HK-2 (cell line): Measurements from ENCODE around the gene ACSBG1.

ENCODE experiments used
- DNase-seq: peaks from one replicate; pipeline ENCODE4 v3.0.0-alpha.2; 2018; ENCODE audit not compliant: unreplicated experiment

The ACSBG1 gene

DNA sequence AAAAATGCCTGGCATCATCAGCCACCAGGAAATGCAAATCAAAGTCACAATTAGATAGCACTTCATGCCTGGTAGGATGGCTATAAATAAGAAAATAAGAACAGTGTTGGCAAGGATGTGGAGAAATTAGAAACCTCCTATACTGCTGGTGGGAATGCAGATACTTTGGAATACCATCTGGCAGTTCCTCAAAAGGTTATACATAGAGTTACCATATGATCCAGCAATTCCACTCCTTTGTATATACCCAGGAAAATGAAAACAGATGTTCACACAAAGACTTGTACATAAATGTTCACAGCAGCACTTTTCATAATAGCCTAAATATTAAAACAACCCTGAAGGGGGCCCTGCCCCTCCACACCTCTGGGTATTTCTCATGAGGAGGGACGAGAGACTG is 13.7 kb downstream of the ACSBG1 start:
- no peak for DNase-seq

DNA sequence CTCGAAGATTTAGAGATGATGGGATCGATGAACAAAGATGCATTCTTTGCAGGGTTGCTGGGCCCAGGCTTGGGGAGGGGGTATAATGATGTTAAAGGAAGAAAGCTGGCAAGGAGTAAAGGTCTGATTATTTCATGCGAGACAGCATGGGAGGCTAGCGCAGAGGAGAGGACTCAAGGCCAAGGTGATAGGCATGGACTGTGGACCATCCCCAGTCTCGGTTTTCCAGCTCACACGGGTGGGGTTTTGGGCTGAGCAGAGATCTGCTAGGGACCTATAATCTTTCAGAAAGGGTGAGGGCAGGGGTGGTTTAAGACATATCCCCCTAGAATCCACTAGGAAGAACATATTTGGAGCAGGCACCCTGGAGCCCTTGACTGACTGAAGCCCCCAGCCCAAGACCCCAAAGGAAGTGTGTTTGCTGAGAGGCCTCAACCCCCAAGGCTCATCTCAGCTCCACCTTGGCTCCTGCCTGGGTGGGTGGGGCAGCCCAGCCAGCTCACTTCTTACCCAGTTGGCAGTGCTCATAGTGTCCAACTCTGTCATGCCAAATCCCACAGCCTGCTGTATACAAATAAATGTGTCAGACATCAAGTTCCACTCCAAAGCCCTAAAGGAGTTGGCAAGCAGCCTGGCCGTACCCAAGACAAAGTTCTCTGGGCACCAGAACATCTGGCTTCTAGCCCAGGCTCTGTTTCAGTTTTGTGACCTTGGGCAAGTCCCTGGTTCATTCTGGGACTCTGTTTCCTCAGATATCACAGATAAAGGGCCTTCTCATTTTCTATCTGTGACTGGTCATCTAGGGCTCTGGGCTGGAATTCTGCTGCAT is 17.9 kb downstream of the ACSBG1 start:
- DNase-seq = no peak

- no peak for DNase-seq
Measured at GRCh38 chr15:78213956-78214355, 20.4 kb downstream of the ACSBG1 start.

- DNase-seq = no peak
Measured at GRCh38 chr15:78213425-78213750, 21.0 kb downstream of the ACSBG1 start.

DNA sequence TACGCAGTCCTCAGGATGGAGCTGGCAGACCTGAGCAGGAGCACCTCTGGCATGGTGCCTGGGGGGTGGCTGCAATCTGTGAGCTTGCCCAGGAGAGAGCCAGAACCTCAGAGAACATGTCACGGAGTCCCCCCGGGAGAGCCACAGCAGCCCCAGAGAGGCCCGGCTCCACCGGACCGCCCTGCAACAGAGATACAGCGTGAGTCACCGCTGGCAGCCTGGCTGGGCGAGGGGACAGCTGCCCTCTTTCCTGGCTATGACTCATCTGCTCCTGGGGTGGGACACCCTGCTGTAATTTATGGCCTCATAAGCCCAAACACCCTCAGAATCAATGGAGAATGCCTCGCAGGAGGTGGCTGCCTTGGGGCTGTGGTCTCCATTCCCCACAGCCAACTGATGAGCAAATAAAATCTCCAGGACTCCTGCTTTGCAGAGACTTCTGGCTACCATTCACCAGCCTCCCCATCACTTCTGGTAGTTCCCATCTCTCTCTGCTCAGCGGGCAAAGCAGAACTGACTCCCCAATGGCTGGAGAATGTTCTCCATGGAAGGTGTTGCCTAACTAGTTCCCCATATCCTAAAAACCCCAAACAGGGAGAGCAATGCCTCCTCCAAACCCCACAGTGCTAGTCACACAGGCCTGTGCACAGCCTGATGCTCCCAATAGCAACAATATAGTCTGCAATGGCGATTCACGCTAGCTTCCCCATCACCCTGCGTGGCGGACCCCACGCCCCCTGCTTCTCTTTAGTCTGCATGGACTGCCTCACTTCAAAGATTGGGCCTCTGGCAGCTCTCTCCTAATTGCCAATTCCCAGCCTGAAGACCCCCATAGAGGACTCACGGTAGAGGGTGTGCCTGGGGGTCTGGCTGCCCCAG is 21.6 kb downstream of the ACSBG1 start:
- DNase-seq = peak; percentile 44

DNA sequence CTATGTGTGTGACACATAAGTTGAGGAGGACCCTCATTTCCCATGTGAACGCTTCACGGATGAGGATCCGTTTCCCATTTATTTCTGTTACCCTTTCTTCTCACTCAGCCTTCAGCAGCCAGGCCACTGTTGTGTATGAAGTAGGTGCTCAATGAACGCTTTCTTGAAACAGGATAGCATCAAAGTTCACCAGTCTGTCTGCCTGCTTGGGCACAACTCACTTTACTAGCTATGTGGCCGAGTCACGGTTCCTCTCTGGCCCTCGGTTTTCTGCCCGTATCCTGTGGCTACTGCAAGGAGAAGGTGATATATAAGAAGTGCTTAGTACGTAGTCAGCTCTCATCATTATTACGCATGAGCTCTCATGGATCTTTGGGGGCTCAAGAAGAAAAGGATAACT is 22.4 kb downstream of the ACSBG1 start:
- no peak for DNase-seq

- DNase-seq = no peak
Measured at GRCh38 chr15:78211189-78211921, 23.0 kb downstream of the ACSBG1 start.

- DNase-seq = no peak
Measured at GRCh38 chr15:78210349-78210717, 24.0 kb downstream of the ACSBG1 start.

DNA sequence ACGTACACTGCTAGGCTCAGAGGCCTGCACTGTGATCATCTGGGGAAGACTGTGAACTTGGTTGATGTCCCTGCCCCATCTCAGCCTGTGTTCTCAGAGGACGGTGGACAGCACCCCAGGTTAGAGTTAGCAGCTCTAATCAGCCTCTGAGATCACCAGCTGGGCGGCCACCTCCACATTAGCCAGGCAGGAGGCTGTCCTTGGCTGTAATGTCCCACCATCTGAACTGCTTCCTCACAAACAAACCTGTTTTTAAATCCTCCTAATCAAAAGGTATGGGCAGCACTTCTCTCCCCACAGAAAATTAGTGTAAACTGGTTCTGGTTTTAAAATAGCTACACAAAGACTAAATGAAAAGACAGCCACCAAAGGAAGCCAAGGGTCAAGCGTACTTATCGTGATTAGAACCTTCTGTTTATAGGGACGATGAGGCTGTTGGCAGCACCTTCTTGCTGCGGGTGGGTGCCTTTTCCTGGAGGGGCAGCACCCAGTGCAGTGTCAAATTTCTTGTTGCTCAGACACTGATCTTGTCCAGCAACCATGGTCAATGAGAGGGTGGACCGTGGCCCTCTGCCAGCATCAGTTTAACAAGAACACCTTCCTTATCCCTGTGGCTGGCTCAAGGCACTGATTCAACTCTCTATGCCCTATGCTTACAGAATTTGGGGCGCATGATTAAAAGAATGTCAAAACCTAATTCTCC is 24.6 kb downstream of the ACSBG1 start:
- no peak for DNase-seq

DNA sequence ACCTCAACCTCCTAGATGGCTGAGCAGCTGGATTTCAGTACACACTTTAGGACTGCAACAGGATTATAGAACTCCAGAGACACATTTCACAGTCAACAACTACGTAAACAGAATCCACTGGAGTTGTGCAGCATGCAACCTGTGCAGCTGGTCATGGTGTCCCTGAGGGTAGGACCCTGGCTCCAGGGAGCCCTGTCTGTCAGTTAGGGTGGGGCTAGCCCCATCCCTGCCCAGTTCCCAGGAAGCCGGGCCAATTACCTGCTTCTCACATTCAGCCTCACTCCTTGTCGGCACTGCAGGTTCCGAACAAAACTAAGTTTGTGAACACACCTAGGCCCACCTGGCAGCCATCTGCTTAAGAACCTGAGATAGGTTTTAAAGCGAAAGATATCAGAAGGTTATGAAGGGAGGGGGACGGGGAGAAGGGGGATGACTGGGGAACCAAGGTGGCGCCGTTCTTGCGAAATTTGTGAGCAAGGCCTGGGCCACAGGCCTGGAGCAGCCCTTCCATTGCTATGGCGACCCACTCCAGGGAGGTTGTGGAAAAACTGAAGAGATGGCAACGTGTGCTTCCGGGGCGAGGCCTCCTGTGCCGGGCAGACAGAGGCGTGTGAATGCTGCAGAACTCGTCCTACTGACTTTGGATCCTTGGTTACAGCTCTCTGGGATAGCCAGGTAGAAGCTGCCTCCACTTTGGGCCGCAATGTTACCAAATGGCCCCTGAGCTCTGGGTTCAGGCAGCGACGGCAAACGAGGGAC is 25.3 kb downstream of the ACSBG1 start:
- no peak for DNase-seq

DNA sequence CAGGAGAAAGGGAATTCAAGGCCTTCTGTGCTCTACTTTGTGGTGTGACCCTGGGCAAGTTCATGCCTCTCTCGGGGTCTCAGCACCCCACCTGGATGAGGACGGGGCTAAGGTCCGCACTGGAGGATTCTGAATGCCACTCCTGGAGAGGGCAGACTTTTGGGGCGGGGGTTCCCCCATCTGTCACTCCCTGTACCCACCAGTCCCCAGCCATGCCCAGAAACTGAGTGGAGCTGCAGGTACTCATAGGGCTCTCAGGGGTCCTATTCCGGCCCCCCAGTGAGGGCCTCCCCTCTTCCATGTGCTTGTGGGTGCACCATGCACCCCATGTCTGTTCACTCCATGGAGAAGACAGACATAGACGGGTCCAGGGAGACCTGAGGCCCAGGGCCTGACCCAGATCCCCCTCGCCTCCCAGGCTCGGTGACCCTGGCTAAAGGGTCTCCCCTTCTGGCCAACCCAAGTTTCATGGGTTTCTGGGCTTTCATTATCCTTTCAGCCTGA is 26.0 kb downstream of the ACSBG1 start:
- DNase-seq = no peak

- DNase-seq = no peak
Measured at GRCh38 chr15:78207641-78208340, 26.6 kb downstream of the ACSBG1 start.

- DNase-seq = no peak
Measured at GRCh38 chr15:78207110-78207458, 27.3 kb downstream of the ACSBG1 start.

DNA sequence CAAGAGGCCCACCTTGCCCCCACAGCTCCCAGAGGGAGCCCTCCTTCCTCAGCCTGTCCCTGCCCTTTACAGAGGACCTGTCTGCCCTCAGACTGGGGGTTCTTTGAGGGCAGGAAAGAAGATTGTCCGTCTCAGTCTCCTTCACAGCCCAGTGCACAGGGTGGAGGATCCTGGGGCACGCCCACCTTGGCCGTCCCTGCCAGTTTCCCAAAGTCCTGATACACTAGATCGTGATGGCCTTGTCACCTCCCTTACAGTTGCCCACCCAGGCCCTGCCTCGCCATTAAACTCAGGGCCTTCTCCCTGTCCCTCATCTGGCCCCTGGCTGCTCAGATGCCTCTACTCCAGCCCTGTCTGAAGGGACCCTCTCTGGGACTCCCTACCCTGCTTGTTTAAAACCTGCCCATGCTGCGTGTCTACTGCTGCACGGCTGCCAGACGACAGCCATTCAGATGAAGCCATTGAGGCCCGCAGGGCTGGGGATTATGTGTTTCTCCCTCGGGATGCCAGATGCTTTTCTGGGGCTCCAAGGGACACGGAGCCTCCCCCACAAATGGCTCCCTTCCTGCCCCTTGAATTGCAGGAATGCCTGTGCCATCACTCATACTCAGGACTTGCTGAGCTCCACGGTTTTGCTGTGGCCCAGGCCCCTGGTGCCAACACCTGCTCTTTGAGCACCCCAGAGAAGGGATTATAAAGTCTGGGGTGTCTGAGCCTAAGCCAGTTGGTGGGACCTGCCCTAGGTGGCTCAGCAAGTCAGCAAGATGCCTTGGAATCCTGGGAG is 27.8 kb downstream of the ACSBG1 start:
- no peak for DNase-seq

- no peak for DNase-seq
Measured at GRCh38 chr15:78205856-78206255, 28.5 kb downstream of the ACSBG1 start.

- DNase-seq = no peak
Measured at GRCh38 chr15:78205337-78205736, 29.0 kb downstream of the ACSBG1 start.

DNA sequence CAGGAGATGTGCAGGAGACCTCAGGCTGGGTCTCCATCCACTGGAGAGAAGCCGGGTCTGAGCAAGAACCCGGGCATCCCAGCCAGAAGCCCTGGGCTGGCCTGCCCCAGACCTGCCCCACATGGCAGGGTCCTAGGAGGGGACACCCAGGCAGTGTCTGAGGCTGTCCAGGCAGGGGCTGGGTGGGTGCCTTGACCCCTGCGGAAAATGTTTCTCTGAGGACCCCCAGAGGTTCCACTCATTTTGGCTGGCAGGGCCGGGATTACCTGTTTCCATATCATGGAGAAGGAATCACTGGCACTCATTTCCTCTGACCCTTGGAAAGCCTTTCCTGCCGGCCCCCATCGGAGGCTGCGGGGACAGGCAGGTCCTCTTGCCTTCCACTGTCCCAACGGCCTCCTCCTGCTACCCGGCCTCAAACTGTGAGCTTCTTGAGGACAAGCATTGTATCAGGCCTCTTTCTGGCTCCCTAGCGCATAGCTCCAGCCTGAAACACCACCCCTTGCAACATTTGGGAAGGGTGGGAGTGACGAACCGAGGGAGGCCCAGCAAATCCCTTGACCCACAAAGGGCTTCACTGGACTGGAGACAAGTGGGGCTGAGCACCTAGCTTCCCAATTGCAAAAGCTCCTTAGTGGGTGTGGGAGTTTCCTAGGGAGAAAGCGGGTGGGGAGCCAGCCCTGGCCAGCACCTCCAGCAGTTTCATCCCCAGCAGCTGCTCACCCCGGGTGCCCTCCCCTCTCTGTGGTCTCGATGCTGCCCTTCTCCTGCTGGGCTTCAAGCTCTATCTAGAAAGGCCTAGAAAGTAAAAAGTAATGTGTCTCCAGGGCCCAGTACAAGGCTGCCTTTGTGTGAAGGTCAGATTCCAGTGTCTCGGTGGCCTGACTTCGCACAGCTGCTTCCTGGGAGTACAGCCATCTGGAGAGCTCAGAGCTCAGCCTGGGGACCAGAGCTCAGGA is 29.7 kb downstream of the ACSBG1 start:
- DNase-seq = no peak
